Measurements from ENCODE around the gene CD48.

The CD48 gene

DNA sequence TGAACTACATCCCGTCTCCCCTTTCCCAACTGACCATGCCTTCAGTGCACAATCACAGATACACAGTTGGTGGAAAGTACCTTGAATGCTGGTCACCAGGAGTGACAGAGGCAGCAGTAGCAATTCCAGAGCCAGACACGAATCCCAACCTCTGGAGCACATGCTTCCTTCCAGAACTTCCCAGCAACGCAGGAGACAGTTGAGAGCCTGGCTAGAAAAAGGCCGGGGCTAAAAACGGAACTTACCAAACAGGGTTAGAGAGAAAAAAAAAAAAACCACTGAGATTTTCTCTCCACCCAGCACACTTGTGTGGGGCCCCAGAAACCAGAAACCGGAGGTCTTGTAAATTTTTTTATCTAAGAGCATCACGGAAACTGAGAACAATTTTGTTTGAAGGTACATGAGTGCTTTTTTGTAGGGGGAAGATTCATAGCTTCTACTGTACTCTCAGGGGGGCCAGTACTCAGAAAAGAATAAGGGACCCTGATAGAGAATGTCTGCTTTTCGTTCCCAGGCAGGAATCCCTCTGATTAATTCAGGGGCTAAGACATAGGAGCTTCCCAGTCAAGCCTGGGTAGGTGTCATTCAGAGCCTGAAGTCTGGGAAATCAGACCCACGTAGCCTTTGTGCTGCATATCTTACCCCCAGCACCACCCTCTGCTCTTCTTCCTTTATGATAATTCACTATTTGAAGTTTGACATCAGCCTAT is at the start of gene CD48:
Gene CD48 (minus strand): TSS at position 221 of the 710 bp plus-strand sequence. CDS start 59 bp downstream, at position 162.
- DNase-seq, result no peak

DNA sequence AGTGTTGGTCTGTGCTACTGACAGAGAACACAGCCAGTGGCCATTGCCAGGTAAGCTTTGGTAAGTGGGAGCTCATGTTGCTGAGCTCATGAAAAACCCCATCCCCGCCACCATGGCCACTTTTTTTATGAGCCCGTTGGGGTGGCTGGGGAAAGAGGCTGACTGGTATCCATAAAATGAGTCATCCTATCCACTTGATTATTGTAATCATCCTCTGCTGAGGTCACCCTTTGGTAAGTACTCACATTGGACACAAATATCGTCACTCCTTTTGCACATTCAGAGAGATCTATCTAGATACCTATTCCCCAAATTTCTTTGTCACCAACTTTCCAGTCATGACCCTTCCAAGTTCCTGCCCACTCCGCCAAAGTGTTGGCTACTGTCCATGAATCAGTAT is 49.4 kb upstream of the CD48 start:
- DNase-seq, result no peak

GRCh38 chr1:160759740-160760139 is 48.1 kb upstream of the CD48 start:
- no peak for DNase-seq

DNA sequence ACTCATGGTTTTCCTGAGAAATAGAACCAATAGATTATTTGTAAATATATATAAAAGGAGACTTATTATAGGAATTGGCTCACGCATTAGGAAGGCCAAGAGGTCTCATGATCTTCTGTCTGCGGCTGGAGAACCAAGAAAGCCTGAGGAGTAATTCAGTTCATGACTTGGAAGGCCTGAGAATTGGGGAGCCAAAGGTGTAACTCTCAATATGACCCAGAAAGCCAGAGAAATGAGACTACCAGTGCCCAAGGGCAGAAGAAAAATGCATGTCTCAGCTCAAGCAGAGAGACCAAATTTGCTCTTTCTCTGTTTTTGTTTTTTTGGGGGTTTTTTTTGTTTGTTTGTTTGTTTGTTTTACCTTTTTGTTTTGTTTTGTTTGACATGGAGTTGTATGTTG is 46.9 kb upstream of the CD48 start:
- no peak for DNase-seq

- no peak for DNase-seq
These were observed 45.2 kb upstream of the CD48 start for GRCh38 chr1:160756849-160757201.

DNA sequence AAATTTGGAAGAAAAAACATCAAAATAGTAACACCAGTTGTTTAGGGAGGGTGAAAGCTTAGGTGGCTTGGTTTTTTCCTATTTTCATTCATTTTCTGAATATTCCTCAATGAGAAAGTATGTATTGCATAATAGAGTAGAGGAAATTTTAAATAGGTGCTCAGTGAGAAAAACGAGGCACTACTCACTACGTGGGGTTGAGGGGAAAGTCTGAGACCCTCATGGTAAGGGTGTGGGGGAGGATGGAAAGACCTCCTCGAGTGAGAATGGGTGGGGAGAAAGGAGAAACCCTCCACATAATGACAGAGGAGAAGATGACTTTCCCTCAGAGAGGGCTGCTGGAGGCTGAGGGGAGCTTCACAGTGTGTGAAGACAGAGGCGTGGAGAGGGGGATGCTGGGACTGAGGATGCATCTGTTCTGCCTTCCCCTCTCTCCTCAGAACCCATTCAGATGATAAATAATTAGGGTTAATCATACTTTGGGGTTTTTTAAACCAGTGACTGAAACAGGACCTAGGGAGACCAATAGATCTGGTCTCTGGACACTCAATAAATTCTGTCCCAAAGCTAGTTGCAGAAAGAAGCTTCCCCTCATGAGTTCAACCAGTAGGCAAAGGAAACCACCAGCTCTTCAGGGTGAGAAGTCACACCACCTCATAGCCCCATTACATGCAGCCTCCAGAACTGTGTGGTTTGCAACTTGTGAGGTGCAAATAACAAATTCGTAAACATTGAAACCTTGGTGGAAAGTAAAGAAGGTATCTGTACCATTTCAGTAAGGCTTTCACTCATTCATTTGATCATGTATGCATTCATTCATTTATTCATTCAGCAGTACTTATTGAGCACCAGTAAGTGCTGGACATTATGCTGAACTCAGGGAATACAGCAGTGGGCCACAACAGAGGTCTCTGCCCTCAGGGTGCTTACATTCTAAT is 44.6 kb upstream of the CD48 start:
- DNase-seq, result no peak

DNA sequence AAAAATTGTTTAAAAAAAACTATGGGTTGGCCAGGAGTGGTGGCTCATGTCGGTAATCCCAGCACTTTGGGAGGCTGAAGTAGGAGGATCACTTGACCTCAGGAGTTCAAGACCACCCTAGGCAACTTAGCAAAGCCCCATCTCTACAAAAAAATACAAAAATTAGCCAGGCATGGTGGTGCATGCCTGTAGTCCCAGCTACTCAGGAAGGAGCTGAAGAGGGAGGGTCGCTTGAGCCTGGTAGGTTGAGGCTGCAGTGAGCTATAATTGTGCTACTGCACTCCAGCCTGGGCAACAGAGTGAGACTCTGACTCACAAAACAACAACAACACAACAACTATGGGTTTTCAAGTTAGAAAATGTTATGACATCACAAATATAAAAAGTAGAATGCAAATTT is 43.8 kb upstream of the CD48 start:
- no peak for DNase-seq

GRCh38 chr1:160753594-160753993 is 42.0 kb upstream of the CD48 start:
- DNase-seq, result no peak

DNA sequence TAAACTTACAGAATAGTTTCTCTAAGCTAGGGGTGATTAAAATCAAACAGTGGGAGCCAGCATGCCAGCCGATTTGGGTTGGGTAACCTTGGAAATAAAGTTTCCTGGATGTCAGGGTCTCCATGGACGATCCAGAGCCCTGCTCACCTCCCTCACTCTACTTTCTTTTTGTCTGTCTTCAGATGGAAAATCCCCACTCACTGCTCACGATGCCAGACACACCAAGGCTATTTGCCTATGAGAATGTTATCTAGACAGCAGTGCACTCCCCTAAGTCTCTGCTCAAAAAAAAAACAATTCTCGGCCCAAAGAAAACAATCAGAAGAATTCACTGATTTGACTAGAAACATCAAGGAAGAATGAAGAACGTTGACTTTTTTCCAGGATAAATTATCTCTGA is 41.3 kb upstream of the CD48 start:
- DNase-seq, result no peak

- no peak for DNase-seq
These were observed 40.8 kb upstream of the CD48 start for GRCh38 chr1:160752406-160752805.

- no peak for DNase-seq
These were observed 39.0 kb upstream of the CD48 start for GRCh38 chr1:160750608-160751007.

GRCh38 chr1:160748878-160749269 is 37.3 kb upstream of the CD48 start:
- DNase-seq, result peak; percentile 34

DNA sequence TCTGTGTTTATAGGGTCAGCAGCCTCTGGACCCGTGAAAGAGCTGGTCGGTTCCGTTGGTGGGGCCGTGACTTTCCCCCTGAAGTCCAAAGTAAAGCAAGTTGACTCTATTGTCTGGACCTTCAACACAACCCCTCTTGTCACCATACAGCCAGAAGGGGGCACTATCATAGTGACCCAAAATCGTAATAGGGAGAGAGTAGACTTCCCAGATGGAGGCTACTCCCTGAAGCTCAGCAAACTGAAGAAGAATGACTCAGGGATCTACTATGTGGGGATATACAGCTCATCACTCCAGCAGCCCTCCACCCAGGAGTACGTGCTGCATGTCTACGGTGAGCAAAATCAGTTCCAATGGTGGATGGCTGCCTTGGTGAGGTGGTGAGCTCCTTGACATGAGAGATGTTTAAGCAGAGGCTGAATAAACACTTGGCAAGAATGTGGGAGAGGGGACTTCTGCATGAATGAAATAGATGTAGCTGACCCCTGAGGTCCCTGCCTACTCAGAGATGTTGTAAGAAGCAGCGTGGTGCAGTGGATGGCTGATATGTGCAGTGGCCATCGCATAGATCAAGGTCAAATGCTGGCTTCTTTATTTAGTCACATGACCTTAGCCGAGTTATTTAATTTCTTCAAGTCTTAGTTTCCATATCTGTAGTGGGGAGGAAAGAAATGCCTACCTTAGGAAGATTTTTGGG is 36.7 kb upstream of the CD48 start:
- DNase-seq, result no peak

- no peak for DNase-seq
These were observed 36.1 kb upstream of the CD48 start for GRCh38 chr1:160747717-160748116.

DNA sequence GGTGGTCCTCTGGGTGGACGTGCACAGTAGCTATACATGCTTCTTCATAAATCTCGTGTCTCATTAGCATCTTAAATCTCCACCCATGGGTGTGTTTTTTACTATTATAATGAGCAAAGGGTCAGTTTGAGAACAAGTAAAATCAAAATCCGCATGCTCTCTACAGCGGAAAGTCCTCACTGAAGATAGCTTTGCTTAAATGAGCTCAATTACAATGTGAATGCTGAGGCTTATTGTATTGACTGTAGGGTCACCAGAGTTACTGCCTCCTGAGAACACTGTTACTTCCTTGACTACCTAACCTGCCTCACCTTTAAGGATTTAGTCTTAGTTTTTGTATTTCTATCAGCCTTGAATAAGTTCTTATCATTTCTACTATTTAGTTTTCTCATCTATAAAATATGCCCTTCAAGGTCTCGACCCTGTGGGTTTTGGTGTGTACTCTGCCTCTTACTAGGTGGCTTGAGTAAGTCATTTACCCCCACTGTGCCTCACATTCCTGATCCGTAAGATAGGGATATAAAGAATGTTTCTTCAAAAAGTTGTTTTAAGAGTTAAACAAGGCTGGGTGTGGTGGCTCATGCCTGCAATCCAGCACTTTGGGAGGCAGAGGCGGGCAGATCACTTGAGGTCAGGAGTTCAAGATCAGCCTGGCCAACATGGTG is 35.3 kb upstream of the CD48 start:
- no peak for DNase-seq

- DNase-seq, result no peak
These were observed 33.9 kb upstream of the CD48 start for GRCh38 chr1:160745551-160745950.

- DNase-seq, result no peak
These were observed 33.4 kb upstream of the CD48 start for GRCh38 chr1:160744852-160745520.

DNA sequence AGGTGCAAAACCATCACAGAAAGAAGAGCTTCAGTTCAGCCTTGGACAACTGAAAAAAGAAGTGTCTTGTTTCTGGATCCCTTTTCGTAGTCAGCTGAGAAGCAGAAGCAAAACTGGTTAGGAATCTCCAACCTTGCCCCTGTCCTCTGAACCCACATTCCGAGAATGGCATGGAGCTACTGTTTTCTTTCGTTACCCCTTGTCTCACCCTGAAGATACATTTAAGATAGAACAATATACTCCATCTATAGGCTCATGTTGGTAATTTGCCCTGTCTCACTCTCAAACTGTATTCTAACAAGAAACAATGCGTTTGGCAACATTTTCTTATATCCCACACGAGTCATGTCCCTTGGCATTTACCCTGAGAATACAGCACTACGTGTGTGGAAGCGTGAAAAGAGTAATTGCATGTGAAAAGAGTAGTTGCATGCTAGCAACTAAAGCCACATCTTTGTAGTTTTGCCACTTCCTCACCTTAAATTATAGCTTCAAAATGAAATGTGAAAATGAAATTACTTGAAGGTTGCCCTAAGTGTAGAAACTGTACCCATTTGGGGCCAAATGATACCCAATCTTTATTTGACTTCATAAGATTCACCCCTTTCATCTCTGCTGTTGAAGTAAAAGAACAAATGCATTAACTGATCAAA is 32.7 kb upstream of the CD48 start:
- no peak for DNase-seq

DNA sequence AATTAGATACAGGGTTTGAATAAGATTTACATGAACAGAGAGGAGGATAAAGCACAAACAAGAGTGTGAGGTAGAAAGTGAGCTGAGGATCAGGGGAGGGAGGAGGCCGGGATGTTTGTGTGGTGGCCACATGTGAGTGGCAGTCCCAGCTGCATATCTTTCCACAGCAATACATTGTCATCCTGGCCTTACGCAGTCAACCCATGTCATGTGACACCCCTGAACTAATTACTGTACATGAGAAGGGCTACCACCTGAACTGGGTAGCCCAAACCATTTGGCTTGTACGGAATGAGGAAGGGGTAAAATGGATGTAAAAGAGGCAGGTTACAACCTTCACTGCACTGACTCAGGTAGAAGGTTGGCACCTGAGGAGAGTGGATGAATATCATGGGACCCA is 31.6 kb upstream of the CD48 start:
- DNase-seq, result no peak

DNA sequence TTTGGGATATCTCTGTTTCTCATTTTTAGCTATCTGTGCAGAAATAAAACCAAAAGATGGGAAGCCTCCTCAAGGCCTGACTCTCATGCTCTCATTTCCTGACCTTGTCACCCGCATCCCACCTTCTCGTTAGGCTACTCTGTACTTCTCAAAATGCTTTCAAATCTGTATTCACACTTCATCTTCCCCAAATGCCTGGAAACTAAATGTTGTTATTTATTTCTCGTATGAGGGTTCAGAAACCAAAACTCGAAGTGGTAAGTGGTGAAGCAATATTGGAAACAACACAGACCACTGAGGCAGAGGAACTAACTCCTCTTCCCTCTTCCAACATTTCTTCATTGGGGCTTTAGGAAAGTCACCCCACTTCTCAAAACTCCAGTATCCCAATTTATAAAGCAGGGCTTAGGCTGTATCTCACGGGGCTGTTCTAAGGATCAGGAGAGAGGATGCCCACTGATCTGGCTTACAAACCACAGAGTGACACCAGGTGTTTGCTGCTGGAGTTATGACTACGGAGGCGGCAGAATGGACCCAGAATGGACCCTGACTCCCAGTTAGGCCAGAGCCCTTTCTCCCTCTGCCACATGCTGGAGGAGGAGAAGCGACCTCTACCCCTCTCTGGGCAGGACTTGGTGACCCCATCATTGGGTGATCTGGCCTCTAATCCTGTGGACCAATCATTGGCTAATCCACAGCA is 31.0 kb upstream of the CD48 start:
- DNase-seq, result no peak

GRCh38 chr1:160741612-160742348 is 30.2 kb upstream of the CD48 start:
- DNase-seq, result no peak
